ENCODE measurements around the gene FAAP100.
"Not testable (repeated sequence)": the region's sequence is repeated elsewhere in the genome, so short reads cannot be mapped to it uniquely, and the experiment has no call there.

The FAAP100 gene, protein sequence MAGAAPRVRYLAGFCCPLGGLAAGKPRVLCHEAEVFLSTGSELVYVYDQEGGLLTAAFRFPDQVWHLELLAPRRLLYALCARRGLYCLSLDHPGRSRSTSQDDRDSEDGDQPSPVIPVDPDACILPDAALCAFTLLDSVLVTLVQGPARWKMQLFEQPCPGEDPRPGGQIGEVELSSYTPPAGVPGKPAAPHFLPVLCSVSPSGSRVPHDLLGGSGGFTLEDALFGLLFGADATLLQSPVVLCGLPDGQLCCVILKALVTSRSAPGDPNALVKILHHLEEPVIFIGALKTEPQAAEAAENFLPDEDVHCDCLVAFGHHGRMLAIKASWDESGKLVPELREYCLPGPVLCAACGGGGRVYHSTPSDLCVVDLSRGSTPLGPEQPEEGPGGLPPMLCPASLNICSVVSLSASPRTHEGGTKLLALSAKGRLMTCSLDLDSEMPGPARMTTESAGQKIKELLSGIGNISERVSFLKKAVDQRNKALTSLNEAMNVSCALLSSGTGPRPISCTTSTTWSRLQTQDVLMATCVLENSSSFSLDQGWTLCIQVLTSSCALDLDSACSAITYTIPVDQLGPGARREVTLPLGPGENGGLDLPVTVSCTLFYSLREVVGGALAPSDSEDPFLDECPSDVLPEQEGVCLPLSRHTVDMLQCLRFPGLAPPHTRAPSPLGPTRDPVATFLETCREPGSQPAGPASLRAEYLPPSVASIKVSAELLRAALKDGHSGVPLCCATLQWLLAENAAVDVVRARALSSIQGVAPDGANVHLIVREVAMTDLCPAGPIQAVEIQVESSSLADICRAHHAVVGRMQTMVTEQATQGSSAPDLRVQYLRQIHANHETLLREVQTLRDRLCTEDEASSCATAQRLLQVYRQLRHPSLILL

DNA sequence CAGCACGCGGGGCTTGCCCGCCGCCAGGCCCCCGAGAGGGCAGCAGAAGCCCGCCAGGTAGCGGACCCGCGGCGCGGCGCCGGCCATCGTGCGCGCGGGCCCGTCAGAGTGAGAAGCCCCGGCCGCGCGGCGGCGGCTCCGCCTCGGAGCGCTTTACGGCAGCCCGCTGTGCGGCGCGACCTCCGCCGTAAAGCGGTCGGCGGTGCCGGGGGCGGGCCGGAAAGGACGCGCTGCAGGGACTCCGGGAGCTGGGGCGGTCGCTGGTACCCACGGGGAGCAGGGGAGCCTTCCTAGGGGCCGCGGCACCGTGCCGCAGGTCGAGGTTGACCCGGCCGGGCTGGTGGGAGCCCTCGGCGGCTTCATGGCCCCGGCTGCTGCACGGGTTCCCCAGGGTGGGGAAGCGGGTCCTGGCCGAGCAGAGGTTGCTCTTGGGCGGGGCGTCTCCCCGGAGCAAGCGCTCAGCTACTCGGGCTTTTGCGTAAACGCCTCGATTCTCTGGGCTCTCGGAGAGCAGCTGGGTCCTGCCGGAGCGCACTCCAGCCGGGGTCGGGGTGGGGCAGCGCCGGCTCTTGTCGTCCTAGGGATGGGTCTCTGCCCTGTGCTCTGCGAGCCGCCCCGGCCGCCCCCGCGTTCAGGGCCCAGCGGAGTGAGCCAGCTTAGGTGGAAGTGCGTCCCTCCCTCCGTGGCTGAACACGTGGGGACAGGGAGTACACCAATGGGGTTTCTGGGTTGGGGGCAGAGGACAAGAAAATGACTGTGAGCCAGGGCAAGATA, at the start of gene FAAP100:
Gene FAAP100 (minus strand): TSS at position 110 of the 774 bp plus-strand sequence. CDS start 23 bp downstream, at position 87.
- DNase-seq, result peak; percentile 89

DNA sequence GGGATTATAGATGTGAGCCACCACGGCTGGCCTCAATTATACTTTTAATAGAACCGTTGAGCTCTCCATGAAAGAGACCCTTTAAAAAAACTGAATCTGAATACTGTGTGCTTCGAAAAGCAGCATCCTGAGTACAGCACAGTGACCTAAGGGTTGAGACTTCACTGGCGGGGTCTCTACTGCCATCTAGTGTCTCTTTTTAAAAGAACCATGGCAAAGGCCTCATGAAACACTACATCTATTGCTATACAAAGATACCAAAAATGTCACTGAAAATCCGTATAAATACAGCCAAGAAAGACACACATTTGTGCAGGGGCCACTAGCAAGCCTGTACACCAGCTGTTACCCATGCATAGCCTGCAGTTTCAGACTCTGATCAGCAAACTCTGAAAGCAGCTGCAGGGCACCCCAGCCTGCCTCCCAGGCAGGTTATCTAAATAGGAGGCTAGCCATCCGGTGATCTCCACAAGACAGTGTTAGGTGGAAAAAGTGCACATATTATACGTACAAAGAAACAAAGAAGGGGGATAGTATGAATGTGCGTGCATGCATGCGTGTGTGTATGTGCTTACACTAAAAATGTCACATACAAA, 49.5 kb upstream of the FAAP100 start:
- peak; percentile 68 for DNase-seq

- no peak for DNase-seq
Observed at GRCh38 chr17:81599719-81600486, 47.8 kb upstream of the FAAP100 start.

GRCh38 chr17:81593105-81593871, 41.1 kb upstream of the FAAP100 start:
- no peak for DNase-seq

DNA sequence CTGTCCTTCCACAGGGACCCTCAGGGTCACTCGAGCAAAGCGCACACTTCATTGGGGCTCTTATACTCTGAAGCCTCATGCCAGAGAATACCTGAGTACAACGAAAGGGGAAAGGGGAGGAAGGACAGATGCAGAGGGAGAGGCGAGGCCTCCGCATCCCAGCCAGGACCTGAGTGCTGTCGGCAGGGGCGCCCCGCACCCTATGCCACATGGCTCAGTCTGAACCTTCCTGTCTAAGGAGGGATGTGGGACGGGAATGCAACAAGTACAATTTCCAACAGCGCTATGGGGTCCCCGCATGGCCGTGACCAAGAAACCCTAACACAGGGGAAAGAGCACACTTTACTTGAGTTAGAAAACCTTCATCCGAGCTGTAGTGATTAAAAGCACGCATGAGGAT, 39.8 kb upstream of the FAAP100 start:
- no peak for DNase-seq

- no peak for DNase-seq
Observed at GRCh38 chr17:81590121-81590520, 38.0 kb upstream of the FAAP100 start.

- no peak for DNase-seq
Observed at GRCh38 chr17:81589612-81590011, 37.5 kb upstream of the FAAP100 start.

DNA sequence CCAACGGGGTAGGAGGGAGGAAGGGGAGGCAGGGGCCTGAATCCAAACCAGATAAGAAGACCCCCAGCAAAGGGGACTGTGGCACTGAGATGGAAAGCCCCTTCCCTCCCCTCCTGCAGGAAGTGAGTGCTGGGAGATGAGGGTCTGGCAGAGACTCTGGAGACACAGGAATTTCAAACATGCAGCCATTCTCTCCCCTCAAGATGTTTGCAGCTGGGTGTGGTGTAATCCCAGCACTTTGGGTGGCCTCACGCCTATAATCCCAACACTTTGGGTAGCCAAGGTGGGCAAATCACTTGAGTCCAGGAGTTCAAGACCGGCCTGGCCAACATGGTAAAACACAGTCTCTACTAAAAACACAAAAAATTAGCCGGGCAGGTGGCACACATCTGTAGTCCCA, 33.9 kb upstream of the FAAP100 start:
- DNase-seq, result no peak

- not testable (repeated sequence) for DNase-seq
Observed at GRCh38 chr17:81584771-81585170, 32.6 kb upstream of the FAAP100 start.

- no peak for DNase-seq
Observed at GRCh38 chr17:81583589-81584342, 31.6 kb upstream of the FAAP100 start.

DNA sequence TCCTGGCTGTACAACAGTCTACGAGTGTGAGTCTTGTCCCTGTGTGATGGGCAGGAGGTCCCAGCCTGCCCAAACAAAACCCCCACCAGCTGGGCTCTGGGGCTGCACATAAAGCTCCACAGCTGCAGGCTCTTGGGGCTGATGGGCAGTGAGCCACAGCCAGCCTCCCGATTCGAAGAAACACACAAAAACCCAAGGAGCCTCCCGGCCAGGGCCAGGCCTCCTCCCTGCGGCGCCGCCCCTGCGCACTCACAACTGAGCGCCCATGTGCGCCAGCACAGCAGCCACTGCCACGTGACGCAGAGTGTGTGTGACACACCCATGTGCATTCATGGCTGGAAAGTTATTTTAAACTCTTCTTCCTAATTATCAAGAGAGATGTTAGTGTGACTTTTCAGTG, 30.6 kb upstream of the FAAP100 start:
- DNase-seq, result no peak

DNA sequence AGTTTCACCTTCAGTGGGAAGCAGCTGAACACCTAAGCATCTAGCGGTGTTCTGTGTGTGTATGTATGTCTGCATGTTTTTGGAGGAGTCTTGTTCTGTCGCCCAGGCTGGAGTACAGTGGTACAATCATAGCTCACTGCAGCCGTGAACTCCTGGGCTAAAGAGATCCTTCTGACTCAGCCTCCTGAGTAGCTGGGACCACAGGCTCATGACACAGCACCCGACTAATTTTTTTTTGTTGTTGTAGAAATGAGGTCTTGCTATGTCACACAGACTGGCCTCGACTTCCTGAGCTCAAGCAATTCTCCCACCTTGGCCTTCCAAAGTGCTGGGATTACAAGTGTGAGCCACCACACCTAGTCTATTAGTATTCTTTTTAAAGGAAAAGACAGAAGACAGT, 30.2 kb upstream of the FAAP100 start:
- DNase-seq, result no peak

GRCh38 chr17:81581758-81582157, 29.6 kb upstream of the FAAP100 start:
- no peak for DNase-seq

GRCh38 chr17:81580481-81580880, 28.3 kb upstream of the FAAP100 start:
- DNase-seq, result no peak

DNA sequence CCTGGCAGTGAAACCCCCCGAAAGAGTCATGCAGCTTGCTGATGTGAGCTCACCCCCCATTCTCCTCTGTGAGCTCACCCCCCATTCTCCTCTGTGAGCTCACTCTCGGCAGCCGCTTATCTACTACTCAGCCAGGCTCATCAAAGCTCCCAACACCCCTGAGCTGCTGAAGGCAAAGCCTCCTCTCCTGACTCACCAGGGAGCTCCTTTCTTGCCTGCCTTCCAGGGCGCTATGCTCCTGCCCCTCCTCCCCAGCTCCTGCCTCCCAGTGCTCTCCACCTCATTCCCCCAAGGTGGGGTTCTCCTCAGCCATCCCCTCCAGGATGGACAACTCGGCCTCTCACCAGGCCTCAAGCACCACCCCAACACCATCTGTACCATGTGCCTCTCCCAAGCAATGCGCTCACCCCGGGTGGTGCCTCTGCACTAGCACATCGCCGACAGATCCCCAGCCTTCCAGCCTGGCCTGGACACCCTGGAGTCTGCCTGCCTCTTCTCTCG, 27.7 kb upstream of the FAAP100 start:
- DNase-seq, result no peak

GRCh38 chr17:81579298-81579697, 27.1 kb upstream of the FAAP100 start:
- DNase-seq, result no peak

DNA sequence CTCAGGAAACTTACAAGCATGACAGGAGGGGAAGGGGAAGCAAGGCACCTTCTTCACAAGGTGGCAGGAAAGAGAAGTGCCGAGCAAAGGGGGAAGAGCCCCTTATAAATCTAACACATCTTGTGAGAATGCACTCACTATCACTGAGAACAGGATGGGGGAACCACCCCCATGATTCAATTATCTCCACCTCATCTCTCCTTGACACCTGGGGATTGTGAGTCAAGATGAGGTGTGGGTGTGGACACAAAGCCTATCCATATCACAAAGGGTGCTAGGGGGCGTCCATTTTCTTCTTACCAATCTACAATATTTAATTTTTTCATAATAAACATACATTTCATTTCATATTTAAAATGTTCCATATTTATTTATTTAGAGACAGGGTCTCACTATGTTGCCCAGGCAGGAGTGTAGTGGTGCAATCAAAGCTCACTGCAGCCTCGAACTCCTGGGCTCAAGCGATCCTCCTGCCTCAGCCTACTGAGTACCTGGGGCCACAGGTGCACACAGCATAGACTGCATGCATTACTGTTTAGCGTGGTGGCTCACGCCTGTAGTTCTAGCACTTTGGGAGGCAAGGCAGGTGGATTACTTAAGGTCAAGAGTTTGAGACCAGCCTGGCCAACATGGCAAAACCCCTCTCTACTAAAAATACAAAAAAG, 26.5 kb upstream of the FAAP100 start:
- DNase-seq, result no peak

- DNase-seq, result no peak
Observed at GRCh38 chr17:81578038-81578441, 25.9 kb upstream of the FAAP100 start.

GRCh38 chr17:81577278-81578000, 25.3 kb upstream of the FAAP100 start:
- no peak for DNase-seq
